Ecto neural progenitor cell (in vitro differentiated cells): Measurements from ENCODE around the gene PDE7B.

Experiments
- DNase-seq: peaks from one replicate; pipeline ENCODE4 v3.0.0-alpha.2; 2018; ENCODE audit warnings: low spot score

Gene PDE7B

GRCh38 chr6:135990855-135991464 lies 139.5 kb downstream of the PDE7B start:
- DNase-seq = no peak

- DNase-seq = no peak
Observed at GRCh38 chr6:135992739-135993138, 141.2 kb downstream of the PDE7B start.

GRCh38 chr6:135993361-135993760 lies 141.9 kb downstream of the PDE7B start:
- DNase-seq = no peak

- no peak for DNase-seq
Observed at GRCh38 chr6:135994857-135995544, 143.5 kb downstream of the PDE7B start.

GRCh38 chr6:135995545-135995898 lies 144.0 kb downstream of the PDE7B start:
- DNase-seq = no peak

GRCh38 chr6:135996668-135997067 lies 145.2 kb downstream of the PDE7B start:
- no peak for DNase-seq

- no peak for DNase-seq
Observed at GRCh38 chr6:135999393-135999792, 147.9 kb downstream of the PDE7B start.

GRCh38 chr6:136007345-136007744 lies 155.8 kb downstream of the PDE7B start:
- DNase-seq = no peak

- no peak for DNase-seq
Observed at GRCh38 chr6:136011475-136011874, 160.0 kb downstream of the PDE7B start.

GRCh38 chr6:136012198-136012887 lies 160.8 kb downstream of the PDE7B start:
- DNase-seq = no peak

GRCh38 chr6:136012943-136013342 lies 161.4 kb downstream of the PDE7B start:
- no peak for DNase-seq

GRCh38 chr6:136014454-136015437 lies 163.2 kb downstream of the PDE7B start:
- no peak for DNase-seq

GRCh38 chr6:136015531-136015930 lies 164.0 kb downstream of the PDE7B start:
- DNase-seq = no peak

GRCh38 chr6:136016228-136017225 lies 165.0 kb downstream of the PDE7B start:
- no peak for DNase-seq

- DNase-seq = no peak
Observed at GRCh38 chr6:136020691-136021090, 169.2 kb downstream of the PDE7B start.

- DNase-seq = no peak
Observed at GRCh38 chr6:136022224-136022874, 170.8 kb downstream of the PDE7B start.

- DNase-seq = no peak
Observed at GRCh38 chr6:136024711-136025110, 173.2 kb downstream of the PDE7B start.

GRCh38 chr6:136025736-136026135 lies 174.2 kb downstream of the PDE7B start:
- DNase-seq = no peak

GRCh38 chr6:136030131-136030530 lies 178.6 kb downstream of the PDE7B start:
- DNase-seq = no peak

GRCh38 chr6:136031982-136032381 lies 180.5 kb downstream of the PDE7B start:
- no peak for DNase-seq
